ENCODE results near the gene GPHN. TPM values are rescaled to one million over a fixed set of nuclear protein-coding genes. Genes with fewer than 3 reads are reported as not detected.

Gene GPHN
- total and polyA plus RNA-seq, 2 donors (not counting 3 experiments of a cell fraction or from before 2014, with no cell fraction given), result 5.1 to 23.2 TPM

DNA sequence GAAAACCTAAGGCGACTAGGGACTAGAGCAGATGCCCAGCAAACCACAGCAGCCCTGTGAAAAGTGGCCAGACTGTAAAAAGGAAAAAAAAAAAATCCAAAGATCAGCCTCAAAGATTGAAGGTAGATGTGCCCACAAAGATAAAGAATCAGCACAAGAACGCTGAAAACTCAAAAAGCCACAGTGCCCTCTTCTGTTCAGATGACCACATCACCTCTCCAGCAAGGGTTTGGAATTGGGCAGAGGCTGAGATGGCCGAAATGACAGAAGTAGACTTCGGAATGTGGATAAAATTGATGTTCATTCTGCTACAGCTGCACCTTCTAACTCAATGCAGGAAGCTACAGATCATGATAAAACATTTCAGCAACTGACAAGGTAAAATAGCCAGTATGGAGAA is 154.4 kb downstream of the GPHN start:
- no peaks in the 10 kb centered on the region for H3K9me1 ChIP-seq (replicated peaks; ENCODE audit: control insufficient read depth, extremely low read depth, insufficient read depth, low read length)
- H2AFZ ChIP-seq (ENCODE audit: low read depth, low read length), result no peak overlapping the region
- H3K9ac ChIP-seq (replicated peaks; ENCODE audit: extremely low read depth, insufficient read depth, low read length), result no peak overlapping the region
- TF ChIP-seq, protein P1, sequence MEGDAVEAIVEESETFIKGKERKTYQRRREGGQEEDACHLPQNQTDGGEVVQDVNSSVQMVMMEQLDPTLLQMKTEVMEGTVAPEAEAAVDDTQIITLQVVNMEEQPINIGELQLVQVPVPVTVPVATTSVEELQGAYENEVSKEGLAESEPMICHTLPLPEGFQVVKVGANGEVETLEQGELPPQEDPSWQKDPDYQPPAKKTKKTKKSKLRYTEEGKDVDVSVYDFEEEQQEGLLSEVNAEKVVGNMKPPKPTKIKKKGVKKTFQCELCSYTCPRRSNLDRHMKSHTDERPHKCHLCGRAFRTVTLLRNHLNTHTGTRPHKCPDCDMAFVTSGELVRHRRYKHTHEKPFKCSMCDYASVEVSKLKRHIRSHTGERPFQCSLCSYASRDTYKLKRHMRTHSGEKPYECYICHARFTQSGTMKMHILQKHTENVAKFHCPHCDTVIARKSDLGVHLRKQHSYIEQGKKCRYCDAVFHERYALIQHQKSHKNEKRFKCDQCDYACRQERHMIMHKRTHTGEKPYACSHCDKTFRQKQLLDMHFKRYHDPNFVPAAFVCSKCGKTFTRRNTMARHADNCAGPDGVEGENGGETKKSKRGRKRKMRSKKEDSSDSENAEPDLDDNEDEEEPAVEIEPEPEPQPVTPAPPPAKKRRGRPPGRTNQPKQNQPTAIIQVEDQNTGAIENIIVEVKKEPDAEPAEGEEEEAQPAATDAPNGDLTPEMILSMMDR (IDR thresholded peaks at IDR 0.05; ENCODE audit: extremely low read depth in 1 of 2, insufficient read depth in 1 of 2, low read depth in 1 of 2, low read length in 2 of 2), result peak; percentile 64 to 66
- TF ChIP-seq, protein P2, sequence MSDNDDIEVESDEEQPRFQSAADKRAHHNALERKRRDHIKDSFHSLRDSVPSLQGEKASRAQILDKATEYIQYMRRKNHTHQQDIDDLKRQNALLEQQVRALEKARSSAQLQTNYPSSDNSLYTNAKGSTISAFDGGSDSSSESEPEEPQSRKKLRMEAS (IDR thresholded peaks at IDR 0.05; ENCODE audit: insufficient read depth, insufficient read length), result no peak
- no peaks in the 10 kb centered on the region for H4K20me1 ChIP-seq (replicated peaks; ENCODE audit: control insufficient read depth, extremely low read depth, insufficient read depth, low read length)
- no peak overlapping the region for H3K4me3 ChIP-seq (replicated peaks in 1 of 3; ENCODE audit: insufficient read depth in 1 of 3, low read depth in 1 of 3, low read length in 3 of 3)
- no peaks in the 10 kb centered on the region for H3K79me2 ChIP-seq (ENCODE audit: control insufficient read depth, insufficient read depth, low read length)
- dilution Hi-C loops (cut with MboI; ENCODE audit: extremely low pct_ligation_motif_present, low sequenced_read_pairs) (no loop called here), intact Hi-C loops (cut with micrococcal nuclease) (loop anchor here (1.0 kb wide), 3 partner anchors 38 to 303 kb away; no protein-coding TSS in a partner anchor)
- no peaks in the 10 kb centered on the region for H3K36me3 ChIP-seq (ENCODE audit: control insufficient read depth in 2 of 2, extremely low read depth in 1 of 2, insufficient read depth in 2 of 2, low read length in 2 of 2)
- CTCF ChIA-PET, result interaction anchor here (0.9 to 5.3 kb wide), 13 partner anchors 9 to 303 kb away, joined by 3 to 127 read pairs (median 6); no protein-coding TSS in a partner anchor
- no peak overlapping the region for H3K27ac ChIP-seq (ENCODE audit: insufficient read depth, low read depth, low read length)
- no TSS peak for BruUV-seq (replicated peaks)
- peak; percentile 41 for DNase-seq (ENCODE audit: low read depth, low spot score)
- no peaks in the 10 kb centered on the region for H3K9me3 ChIP-seq (replicated peaks; ENCODE audit: control insufficient read depth, insufficient read depth, low read length)
- peak; percentile 70 for FAIRE-seq
- no peak overlapping the region for H3K4me2 ChIP-seq (ENCODE audit: insufficient read depth, low read length)
- H3K4me1 ChIP-seq (ENCODE audit: control insufficient read depth, extremely low read depth, insufficient read depth, low read length), result no peaks in the 10 kb centered on the region
- POLR2A ChIA-PET, result no interaction called here
- no peaks in the 10 kb centered on the region for H3K27me3 ChIP-seq (ENCODE audit: control insufficient read depth in 2 of 2, insufficient read depth in 2 of 2, low read length in 2 of 2)

DNA sequence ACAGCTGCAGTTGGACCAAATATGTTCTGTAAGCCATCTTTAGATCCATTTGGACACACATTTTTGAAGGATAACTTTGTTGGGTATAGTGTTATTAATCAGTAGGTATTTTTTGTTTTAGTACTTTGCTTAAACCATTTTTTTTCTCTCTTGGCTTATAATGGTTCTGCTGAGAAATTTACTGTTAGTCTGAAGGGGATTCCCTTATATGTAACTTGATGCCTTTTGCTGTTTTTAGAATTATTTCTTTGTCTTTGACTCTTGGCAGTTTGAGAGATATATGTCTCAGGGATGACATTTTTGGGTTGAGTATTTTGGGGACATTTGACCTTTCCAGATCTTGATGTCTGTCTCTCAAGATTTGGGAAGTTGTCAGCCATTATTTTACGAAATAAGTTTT is 169.8 kb downstream of the GPHN start:
- no peak for FAIRE-seq
- H2AFZ ChIP-seq (ENCODE audit: low read depth, low read length), result no peak overlapping the region

More for the DNA sequence above, 169.8 kb downstream of the GPHN start:
- no TSS peak for BruUV-seq (replicated peaks)
- no peak overlapping the region for H3K4me2 ChIP-seq (ENCODE audit: insufficient read depth, low read length)
- peaks cover 3% of the 10 kb centered on the region for H3K9me1 ChIP-seq (replicated peaks; ENCODE audit: control insufficient read depth, extremely low read depth, insufficient read depth, low read length)
- intact Hi-C loops (cut with micrococcal nuclease) (no loop called here), dilution Hi-C loops (cut with MboI; ENCODE audit: extremely low pct_ligation_motif_present, low sequenced_read_pairs) (no loop called here)
- H3K9ac ChIP-seq (replicated peaks; ENCODE audit: extremely low read depth, insufficient read depth, low read length), result no peak overlapping the region
- H4K20me1 ChIP-seq (replicated peaks; ENCODE audit: control insufficient read depth, extremely low read depth, insufficient read depth, low read length), result no peaks in the 10 kb centered on the region
- no peaks in the 10 kb centered on the region for H3K4me1 ChIP-seq (ENCODE audit: control insufficient read depth, extremely low read depth, insufficient read depth, low read length)
- no peak for TF ChIP-seq FOS (IDR thresholded peaks at IDR 0.05; ENCODE audit: borderline replicate concordance, insufficient read depth, low read length)
- no peak for DNase-seq (ENCODE audit: low read depth, low spot score)
- ChIA-PET CTCF (no interaction called here), POLR2A (no interaction called here)
- no peaks in the 10 kb centered on the region for H3K36me3 ChIP-seq (ENCODE audit: control insufficient read depth in 2 of 2, extremely low read depth in 1 of 2, insufficient read depth in 2 of 2, low read length in 2 of 2)
- H3K79me2 ChIP-seq (ENCODE audit: control insufficient read depth, insufficient read depth, low read length), result peaks cover 2% of the 10 kb centered on the region
- H3K4me3 ChIP-seq (replicated peaks in 1 of 3; ENCODE audit: insufficient read depth in 1 of 3, low read depth in 1 of 3, low read length in 3 of 3), result no peak overlapping the region
- H3K27me3 ChIP-seq (ENCODE audit: control insufficient read depth in 2 of 2, insufficient read depth in 2 of 2, low read length in 2 of 2), result no peaks in the 10 kb centered on the region
- no peaks in the 10 kb centered on the region for H3K9me3 ChIP-seq (replicated peaks; ENCODE audit: control insufficient read depth, insufficient read depth, low read length)
- no peak overlapping the region for H3K27ac ChIP-seq (ENCODE audit: insufficient read depth, low read depth, low read length)
